HG02642 (cell line): ENCODE measurements around the gene CGNL1.

Experiments
- ATAC-seq: cut with Tn5 transposase; IDR thresholded peaks from one replicate; pipeline ENCODE4 v1.9.1; 2021; ENCODE audit warnings: mild to moderate bottlenecking; ENCODE audit not compliant: unreplicated experiment, poor library complexity

Gene CGNL1

DNA sequence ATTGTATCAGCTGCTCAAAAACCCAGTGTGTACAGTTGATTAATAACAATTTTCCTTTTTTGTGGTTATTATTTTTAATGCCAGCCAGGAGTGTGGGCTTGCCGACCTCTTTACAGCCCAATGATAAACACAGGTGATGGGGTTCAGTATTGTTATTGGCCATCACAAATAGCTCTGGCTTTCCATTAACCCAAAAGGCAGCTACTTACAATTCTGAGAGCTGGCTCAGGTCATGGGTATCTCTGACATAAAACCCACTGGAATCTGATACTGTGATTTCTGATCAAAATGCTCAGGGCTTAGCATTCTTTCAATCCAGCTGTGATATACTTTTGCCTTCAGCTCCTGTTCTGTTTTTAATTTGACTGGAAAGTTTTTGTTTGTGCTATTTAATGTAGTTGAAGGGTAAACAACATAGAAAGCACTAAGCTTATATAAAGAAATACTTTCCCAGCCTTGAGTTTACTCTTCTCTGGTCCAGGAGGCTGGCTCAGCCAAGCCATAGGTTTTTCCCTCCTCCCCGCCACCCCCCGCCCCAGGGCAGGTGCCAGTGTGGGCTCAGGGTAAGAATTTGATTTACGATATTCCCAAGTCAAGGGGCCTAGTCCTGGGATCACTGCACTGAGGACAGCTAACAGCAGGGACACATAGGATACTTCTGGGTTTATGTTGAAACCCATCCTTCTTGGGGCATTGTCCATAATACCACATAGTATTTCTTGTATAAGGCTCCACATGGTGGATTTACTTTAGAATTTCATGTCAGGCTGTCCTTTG, 161.4 kb downstream of the CGNL1 start:
- ATAC-seq: no peak

DNA sequence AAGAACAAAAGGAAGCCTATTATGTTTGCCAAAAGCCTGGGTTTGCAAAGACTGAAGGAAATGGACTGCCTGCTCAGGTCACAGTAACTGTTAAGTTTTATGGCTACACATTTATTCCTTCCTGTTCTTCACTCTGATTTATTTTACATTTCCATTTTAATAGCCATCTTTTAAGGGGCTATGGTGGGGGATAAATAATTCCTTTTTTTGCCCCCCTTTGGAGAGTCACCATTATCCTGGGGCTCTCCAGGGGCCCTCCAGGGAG, 161.9 kb downstream of the CGNL1 start:
- no peak for ATAC-seq

DNA sequence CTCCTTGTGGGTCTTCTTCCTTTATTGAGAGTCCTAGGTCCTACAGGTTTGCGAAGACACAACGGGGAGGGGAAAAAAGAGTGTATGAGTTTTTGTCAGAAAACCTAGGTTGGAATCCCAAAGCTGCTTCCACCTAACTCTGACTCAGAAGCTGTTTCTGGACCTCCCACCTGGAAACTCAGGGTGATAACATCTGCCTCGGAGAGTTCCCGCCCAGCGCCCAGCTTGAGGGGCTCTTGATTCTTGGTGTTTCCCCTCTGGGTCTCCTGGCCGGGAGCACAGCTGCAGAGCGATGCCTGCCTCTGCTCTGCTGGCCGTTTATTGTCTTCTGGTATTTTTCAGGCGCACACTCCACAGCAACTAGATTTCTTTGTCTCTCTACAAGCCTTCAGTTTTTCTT, 162.5 kb downstream of the CGNL1 start:
- ATAC-seq: no peak

DNA sequence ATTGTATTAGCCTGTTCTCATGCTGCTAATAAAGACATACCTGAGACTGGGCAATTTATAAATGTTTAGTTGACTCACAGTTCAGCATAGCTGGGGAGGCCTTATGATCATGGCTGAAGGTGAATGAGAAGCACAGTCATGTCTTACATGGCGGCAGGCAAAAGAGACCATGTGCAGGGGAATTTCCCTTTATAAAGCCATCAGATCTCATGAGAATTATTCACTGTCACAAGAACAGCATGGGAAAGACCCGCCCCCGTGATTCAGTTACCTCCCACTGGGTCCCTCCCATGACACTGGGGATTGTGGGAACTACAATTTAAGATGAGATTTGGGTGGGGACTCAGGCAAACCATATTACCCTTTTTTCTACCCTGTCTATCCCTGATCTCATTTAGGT, 163.9 kb downstream of the CGNL1 start:
- no peak for ATAC-seq

DNA sequence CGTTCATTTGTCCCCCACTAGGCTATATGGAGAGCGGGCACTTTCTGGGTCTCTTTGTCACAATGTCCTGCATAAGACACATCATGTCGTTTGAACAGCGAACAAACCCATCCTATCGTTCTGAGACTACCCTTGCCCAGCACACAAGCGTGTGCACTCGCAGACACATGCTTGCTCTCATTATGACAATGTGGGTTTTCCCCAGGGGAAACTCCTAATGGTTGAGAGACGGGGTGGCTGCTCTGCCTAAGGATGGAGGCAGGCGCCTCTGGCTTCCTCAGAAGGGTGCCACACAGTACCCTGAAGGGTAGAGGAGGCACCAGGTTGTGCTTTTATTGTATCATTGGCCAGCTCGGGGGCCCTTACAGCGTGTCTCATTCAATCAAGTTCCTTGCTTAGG, 164.4 kb downstream of the CGNL1 start:
- ATAC-seq: peak; percentile 91

DNA sequence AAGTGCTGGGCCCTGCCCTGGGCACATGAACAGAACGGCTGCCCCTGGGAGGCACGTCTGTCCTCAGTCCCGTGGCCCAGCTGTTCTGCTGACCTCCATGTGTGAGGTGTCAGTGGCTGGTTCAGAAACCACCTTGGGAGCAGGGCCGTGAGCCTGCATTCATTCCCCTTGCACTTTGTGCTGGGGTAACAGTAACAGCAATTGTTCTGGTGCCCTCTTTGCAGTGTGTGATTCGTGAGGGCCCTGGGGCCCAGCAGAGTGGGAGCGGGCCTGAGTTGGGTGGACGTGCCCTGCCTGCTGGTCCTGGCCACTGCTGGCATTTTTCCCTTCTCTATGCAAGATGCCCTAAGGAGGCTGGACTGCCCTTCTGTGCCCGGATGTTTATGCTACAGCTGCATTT, 165.0 kb downstream of the CGNL1 start:
- peak; percentile 12 for ATAC-seq

DNA sequence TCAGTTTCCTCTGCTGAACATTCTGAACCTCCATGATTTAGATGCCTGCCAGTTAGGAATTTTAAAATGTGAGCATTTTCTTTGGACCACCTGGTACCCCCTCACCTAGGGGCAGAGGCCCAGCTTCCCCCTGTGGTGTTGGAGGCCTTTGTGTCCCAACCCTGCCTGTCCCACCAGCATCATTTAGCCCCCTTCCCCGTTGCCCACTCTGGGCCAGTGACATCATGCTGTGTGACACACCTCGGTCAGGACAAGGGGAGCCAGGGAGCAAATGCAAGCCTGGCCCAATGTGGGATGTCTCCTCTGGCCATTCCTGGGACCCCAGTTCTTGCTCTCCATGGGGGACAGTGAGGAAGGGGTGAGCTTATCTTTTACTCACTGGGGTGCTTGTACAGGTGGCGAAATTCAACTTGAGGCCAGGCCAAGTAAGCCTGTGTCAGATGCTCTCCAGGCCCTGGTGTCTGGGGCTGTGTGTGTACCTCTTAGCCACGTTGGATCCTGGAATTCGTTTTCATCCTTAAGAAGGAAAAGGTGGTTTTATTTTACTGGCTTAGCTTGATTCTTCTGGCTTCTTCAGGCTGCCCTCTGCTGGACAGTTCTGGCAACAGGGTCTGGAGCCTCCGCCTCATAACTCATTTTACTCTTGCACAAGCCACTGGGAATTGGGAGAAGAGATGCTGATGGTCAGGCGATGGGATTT, 165.7 kb downstream of the CGNL1 start:
- no peak for ATAC-seq

DNA sequence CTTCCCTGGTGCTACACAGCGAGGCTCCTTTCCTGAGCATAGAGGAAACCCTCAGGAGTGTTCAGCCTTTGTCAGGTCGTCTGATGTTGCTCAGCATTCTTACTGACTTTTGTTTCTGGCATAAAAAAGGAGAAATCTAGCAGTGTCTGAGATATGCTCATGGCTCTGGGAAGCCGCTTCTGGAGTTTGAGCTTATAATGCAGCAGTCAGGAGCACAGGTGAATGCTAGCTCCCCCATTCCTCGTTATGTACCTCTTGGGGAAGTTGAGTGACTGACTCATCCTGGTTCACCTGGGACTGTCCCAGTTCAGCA, 166.2 kb downstream of the CGNL1 start:
- ATAC-seq: no peak

DNA sequence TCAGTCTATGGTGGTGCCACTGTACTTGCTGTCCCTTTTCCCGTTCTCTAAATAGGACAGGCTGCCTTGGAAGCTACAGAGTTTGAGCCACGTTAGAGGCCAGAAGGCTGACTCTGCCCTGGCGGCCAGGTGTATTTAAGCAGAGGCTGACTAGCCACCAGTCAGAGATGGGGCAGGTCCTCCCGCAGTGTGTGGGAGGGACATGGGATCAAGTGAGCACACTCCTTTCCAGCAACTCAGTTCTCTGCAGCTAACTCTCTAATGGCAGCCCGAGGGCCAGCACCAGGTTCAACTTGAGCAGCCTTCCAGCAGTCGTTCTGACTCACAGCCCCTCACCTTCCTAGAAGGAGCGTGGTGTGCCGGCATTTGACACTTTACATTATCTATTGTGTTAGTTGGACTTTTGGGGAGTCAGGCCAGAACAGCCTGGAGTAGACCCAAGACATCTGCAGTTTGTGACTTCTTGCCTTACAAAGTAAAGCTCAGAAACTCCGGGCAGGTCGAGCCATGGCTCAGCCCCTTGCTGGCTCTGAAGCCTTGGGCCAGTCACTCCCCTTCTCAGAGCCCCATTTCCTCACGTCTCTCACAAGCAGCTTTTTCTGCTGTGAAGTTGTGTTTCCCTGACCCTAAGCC, 168.7 kb downstream of the CGNL1 start:
- ATAC-seq: no peak

DNA sequence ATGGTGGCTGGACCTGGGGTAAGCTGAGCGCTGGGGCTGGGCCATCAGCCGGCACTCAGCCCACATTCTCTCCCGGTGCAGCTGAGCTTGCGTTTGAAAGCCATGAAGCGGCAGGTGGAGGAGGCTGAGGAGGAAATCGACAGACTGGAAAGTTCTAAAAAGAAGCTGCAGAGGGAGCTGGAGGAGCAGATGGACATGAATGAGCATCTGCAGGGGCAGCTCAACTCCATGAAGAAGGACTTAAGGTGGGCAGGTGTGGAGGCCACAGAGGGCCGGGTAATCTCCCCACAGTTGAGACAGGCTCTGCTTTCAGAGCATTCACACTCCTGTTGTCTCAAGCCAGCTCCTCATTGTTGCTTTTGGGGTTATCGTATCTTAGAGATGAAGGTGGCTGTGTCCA, 169.7 kb downstream of the CGNL1 start:
- ATAC-seq: no peak

DNA sequence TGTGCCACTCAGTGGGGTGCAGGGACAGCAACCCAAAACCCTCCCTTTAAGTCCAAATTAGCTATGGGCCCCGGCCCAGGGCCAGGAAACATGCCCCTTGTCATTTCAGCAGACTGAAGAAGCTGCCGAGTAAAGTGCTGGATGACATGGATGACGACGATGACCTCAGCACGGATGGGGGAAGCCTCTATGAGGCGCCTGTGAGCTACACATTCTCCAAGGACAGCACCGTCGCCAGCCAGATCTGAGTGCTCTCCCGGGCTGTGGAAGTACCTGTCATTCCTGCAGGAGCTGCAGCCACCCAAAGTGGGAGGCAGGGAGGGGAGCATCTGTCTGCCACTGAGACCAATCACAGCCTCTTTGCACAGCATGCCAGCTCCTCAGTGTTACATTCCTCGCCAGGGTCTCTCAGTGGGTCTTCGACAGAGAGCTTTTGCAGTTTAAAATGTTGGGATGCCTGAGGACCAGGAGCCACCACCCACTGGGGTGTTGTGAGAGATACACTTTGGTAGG, 171.0 kb downstream of the CGNL1 start:
- no peak for ATAC-seq

DNA sequence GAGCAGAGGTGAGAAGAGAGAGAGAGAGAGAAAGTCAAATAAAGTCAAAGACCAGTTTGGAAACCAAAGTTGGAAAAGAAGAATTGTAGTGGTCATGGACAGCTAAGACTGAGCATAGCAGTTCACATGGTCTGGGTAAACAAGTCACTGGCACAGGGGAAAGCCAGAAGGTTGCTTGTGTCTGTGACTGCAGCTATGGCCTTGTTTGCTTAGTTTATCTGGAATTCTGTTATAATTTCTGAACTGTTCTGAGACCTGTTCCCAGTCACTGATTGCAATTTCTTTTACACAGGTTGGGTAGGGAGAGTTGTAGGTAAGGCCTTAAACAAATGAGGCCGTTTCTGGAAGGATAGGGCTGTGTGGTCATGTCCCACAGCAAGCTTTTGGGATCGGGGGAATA, 172.0 kb downstream of the CGNL1 start:
- ATAC-seq: no peak

DNA sequence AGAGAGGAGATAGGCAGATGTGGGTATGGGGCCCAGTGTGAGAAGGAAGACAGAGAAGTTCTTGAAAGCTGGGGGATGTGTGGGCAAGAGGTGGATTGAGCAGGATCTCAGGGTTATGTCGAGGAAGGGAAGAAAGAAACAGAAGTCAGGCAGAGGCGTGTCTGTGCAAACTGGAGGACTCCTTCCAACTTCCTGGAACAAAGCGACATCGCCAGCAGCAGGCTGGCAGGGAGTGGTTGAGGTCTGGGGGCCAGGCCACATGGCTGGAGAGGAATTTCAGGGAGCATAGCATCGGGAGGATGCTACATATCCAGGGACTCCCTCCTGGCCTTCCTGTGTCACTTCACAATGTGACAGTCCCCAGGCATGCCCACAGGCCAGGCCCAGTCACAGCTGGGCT, 172.5 kb downstream of the CGNL1 start:
- ATAC-seq: no peak

DNA sequence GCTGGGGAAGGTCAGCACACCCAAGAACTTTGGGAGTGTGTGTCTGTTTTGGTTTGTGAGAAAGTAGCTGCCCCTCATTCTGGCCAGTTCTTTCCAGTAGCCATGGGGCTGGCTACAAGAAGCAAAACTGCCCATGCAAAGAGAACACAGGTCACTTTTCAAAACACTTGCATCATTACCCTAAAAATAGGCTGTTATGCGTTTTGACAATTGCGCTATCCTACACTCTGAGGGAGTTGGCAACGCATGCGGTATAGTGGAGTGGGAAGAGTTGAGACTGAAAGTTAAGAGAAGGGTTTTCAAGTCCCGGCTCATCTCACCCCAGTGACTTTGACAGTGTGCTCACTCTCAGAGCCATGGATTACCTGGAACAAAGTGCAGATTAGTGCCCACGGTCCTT, 173.6 kb downstream of the CGNL1 start:
- ATAC-seq: no peak

DNA sequence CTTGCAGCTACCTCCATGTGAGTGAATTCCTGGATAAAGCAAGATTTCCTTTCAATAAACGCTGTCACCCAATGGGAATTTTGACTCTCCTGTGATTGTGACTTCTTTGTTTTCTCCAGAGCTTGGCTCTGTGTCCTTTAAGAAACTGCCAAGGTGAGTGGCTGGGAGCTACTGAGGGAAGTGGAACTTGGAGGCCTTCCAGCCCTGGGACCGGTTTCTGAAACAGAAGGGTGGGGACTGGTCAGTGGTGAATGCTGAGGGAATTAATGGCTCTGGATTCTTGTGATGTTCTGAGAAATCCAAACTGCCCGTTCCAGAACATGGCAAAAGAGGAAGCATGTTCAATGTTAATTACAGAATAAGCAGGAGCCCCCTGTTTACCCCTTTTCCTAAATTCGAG, 174.3 kb downstream of the CGNL1 start:
- no peak for ATAC-seq

DNA sequence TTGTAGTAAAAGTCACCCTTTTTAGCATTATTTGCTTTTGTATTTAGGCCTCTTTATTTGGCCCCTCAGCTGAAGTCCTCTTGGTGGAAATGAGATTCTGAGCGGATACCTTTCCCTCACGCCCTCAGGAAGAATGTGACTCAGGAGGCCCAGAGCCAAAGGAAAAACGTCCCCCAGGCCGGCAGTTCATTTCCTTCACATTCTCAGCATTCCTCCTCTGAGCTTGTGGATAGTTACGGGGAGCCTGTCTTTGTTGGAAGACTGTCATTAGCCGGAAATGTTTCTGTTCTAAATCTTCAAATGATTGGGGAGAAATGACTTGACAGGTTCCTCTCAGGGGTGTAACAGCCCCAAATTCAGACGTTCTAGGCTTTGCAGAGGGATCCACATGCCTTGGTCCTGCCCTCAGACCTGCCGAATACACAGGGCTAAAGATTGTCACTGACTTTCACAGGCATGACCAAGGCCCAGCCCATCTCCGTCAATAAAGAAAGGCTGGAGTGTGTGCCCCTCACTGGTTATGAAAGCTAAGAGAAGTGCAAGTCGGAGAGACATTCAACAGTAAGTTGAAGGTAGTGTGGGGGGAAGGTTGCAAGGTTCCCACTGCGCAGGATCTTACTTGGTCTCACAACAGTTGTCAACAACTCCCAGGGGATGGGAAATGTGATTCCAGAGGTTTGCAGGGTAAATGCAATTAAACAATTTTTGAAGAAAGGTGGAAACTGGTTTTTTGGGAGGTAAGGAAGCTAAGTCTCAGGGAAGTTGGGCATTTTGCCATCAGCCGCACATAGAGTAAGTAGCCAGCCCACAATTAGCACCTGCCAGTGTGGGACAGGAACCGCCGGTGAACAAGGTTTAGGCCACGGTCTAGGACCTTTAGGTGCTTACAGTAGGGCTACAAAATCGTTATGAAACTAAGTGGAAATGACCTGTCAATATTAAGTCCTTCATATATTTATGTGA, 175.7 kb downstream of the CGNL1 start:
- ATAC-seq: no peak

DNA sequence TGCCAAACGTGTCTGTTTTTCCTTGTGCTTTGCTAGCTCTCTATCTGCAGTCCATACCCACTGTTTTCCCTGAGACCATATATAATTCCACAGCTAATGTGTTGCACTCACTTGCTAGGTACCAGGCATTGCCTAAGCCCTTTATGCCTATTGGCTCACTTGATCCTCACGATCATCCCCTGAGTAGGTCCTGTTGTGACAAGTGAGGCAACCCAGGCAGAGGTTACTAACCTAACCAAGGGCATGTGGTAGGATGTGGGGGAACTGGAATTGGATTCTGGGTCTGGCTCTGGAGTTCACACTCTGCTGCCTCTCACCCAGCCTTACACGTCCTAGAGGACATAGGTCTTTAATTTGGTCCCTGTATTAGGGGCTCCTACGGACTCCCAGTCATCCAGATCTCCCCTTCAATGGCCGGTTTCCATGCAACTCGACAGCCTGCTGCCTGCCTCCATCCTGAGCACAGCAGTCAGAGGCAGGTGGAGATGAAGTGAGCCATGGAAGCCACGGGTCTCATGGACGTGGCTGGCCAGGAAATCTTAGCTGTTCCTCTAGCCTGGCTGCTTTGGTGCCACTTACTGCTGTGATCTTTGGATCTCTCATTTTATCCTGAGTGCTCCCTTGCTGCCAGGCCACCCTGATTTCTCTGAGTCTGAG, 176.5 kb downstream of the CGNL1 start:
- ATAC-seq: no peak

DNA sequence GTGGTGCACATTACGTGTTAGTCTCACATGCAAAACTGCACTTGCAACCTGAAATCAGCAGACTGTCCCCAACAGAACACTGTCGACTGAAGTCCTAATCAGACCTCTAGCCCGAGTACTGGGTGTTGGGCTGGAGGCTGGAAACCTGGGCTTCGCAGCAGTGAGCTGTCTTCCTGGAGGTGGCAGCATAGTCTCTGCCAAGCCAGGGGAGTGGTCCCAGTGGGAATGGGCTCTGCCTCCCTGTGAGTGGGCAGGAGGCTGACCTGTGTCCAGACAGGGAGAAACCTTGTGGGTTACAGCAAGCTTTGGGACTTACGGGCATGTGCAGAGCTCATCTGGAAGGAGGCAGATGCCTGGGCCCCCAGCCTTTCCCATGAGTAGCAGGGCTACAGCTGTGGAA, 177.2 kb downstream of the CGNL1 start:
- no peak for ATAC-seq

DNA sequence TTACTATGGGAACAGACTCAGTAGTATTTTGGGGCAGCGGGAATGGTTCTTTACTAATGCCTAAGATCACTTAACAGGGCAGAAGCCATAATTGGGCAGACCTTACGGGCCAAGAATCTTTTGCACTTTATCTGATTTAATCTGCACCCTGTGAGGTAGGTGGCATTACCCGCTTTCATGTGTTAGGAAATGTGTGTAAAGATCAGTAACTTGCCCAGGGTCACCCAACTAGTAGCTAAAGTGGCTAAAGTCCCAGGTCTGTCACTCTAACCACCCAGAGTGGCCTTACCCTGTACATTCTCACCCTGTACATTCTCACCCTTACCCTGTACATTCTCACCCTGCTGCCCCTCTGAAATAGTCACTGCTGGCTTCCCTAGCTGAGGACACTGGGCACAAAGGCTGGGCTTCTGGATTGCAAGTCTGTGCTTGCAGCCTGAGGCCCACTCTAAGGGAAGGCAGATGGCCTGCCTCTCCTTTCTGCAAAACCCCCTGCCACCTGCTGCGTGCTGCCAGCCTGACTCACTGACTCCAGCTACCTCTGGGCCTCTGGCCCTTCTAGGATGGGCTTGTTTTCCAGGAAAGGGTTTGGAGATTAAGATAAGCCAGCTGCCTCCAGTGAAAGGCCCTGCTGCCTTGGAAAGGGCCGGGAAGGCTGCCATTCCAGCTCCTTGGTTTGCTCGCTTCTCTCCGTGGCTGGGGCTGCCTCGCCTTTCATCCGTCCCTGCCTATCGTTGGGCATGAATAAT, 177.9 kb downstream of the CGNL1 start:
- no peak for ATAC-seq

DNA sequence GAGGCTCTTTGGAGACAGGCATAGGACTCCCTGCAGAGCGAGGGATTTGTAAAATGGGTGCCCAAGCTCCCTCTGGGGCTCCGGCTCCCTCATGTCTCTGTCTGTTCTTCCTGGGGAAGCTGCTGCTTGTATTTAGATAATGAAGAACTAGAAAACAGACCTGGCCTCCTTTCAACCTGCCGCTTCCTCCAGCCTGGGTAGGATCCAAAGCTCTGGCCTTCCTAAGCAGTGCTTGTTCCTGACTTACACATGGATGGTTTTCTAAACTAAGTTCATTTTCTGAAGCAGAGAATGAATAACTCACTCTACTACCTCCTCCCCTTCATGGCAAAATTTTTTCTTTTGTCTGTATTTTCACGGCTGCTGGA, 178.5 kb downstream of the CGNL1 start:
- no peak for ATAC-seq
